Stomach (tissue), 4 donors: ENCODE data around the gene CDH23.

ENCODE experiments used
- POLR2A ChIP-seq, 4 donors: fragments of 450-650 bp; IDR thresholded peaks; one replicate each; pipeline ENCODE4 v1.6.1; 2016; ENCODE audit warnings: antibody characterized with exemption in 4 of 4, control low read depth in 2 of 4, mild to moderate bottlenecking in 1 of 4, moderate library complexity in 1 of 4
- POLR2AphosphoS5 ChIP-seq, 3 donors: sonication (generic); formaldehyde crosslinking; IDR thresholded peaks; one replicate each; pipeline ENCODE4 v1.6.1; 2016; ENCODE audit warnings: antibody characterized with exemption in 3 of 3

DNA sequence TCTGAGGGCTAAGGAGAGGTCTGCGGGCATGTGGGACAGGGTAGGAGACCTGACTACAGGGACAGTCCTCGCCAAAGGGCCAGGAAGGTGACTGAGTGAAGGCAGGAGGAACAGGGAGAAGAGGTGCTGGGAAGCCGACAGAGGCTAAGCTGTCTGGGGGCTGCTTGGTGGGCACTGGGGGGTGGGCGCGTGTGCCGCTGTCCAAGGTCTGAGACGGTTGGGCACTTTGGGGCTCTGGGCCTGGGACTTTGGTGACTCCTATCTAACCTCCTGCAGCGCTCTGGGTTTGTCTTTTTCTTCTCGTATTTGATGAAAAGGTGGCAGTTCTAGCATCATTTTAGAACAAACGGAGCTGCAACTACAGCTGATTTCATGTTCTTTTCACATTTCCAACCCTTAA is 181.3 kb downstream of the CDH23 start:
- TF ChIP-seq POLR2AphosphoS5 (IDR thresholded peaks at IDR 0.05) (no peak), POLR2A (IDR thresholded peaks at IDR 0.05) (no peak)
